H9 (cell line): ENCODE data around the gene HS6ST1. TPM values are rescaled to one million over a fixed set of nuclear protein-coding genes. Genes with fewer than 3 reads are reported as not detected.

Experiments used
- DNase-seq: peaks from one replicate; pipeline ENCODE4 v3.0.0-alpha.2; 2017
- H2AFZ ChIP-seq: one replicate; pipeline ENCODE4 v1.6.1; 2013; ENCODE audit warnings: mild to moderate bottlenecking, low read length, control low read depth, moderate library complexity
- H2AK5ac ChIP-seq: 2 replicates; pipeline ENCODE4 v1.6.1; 2013; ENCODE audit warnings: low read length, control low read depth, mixed read lengths; ENCODE audit not compliant: insufficient read length
- H2BK120ac ChIP-seq: one replicate; pipeline ENCODE4 v1.6.1; 2013; ENCODE audit warnings: low read depth, mild to moderate bottlenecking, low read length, control low read depth, inconsistent platforms; ENCODE audit not compliant: poor library complexity, severe bottlenecking
- H2BK12ac ChIP-seq: 2 replicates; pipeline ENCODE4 v1.6.1; 2013; ENCODE audit warnings: low read length, control low read depth, mixed read lengths, low read depth; ENCODE audit not compliant: insufficient read length
- H2BK15ac ChIP-seq: 2 replicates; pipeline ENCODE4 v1.6.1; 2013; ENCODE audit warnings: low read depth, low read length, control low read depth
- H2BK20ac ChIP-seq: one replicate; pipeline ENCODE4 v1.6.1; 2013; ENCODE audit warnings: low read depth, mild to moderate bottlenecking, low read length, control low read depth, inconsistent platforms; ENCODE audit not compliant: poor library complexity, severe bottlenecking
- H2BK5ac ChIP-seq: 2 replicates; pipeline ENCODE4 v1.6.1; 2013; ENCODE audit warnings: low read length, control low read depth, mixed read lengths; ENCODE audit not compliant: insufficient read length
- H3K14ac ChIP-seq: 2 replicates; pipeline ENCODE4 v1.6.1; 2013; ENCODE audit warnings: low read length, control low read depth; ENCODE audit not compliant: insufficient read depth
- H3K18ac ChIP-seq: 2 replicates; pipeline ENCODE4 v1.6.1; 2013; ENCODE audit warnings: low read depth, mild to moderate bottlenecking, mixed read lengths, low read length, control low read depth; ENCODE audit not compliant: insufficient read length
- H3K23ac ChIP-seq: 2 replicates; pipeline ENCODE4 v1.6.1; 2013; ENCODE audit warnings: low read length, control low read depth, mixed read lengths, low read depth; ENCODE audit not compliant: insufficient read length
- H3K23me2 ChIP-seq: 2 replicates; pipeline ENCODE4 v1.6.1; 2013; ENCODE audit warnings: low read depth, mild to moderate bottlenecking, mixed read lengths, low read length, control low read depth; ENCODE audit not compliant: insufficient read length, poor library complexity, severe bottlenecking
- H3K27ac ChIP-seq: 2 replicates; pipeline ENCODE4 v1.5.1; 2013; ENCODE audit warnings: low read length, control low read depth, mixed read lengths, low read depth; ENCODE audit not compliant: insufficient read length
- H3K27me3 ChIP-seq: 2 replicates; pipeline ENCODE4 v1.6.1; 2013; ENCODE audit warnings: low read length, control low read depth, inconsistent platforms; ENCODE audit not compliant: insufficient read depth
- H3K4ac ChIP-seq: 2 replicates; pipeline ENCODE4 v1.6.1; 2013; ENCODE audit warnings: low read depth, mild to moderate bottlenecking, control low read depth, inconsistent platforms, low read length, moderate library complexity
- H3K4me1 ChIP-seq: 2 replicates; pipeline ENCODE4 v1.6.1; 2013; ENCODE audit warnings: low read length, control low read depth, inconsistent platforms; ENCODE audit not compliant: insufficient read depth
- H3K4me2 ChIP-seq: 2 replicates; pipeline ENCODE4 v1.6.1; 2013; ENCODE audit warnings: low read length, control low read depth, mixed read lengths; ENCODE audit not compliant: insufficient read length, insufficient read depth
- H3K56ac ChIP-seq: 2 replicates; pipeline ENCODE4 v1.6.1; 2013; ENCODE audit warnings: low read depth, mild to moderate bottlenecking, mixed read lengths, low read length, control low read depth; ENCODE audit not compliant: insufficient read length
- H3K79me1 ChIP-seq: 2 replicates; pipeline ENCODE4 v1.6.1; 2013; ENCODE audit warnings: low read depth, mild to moderate bottlenecking, moderate library complexity, low read length, control low read depth, inconsistent platforms; ENCODE audit not compliant: insufficient read depth, poor library complexity, severe bottlenecking
- H3K79me2 ChIP-seq: 2 replicates; pipeline ENCODE4 v1.6.1; 2013; ENCODE audit warnings: low read length, control low read depth, inconsistent platforms; ENCODE audit not compliant: insufficient read depth
- H3K9ac ChIP-seq: 2 replicates; pipeline ENCODE4 v1.6.1; 2013; ENCODE audit warnings: low read length, control low read depth, mixed read lengths; ENCODE audit not compliant: insufficient read length; ENCODE audit errors: extremely low read depth
- H3K9me3 ChIP-seq: one replicate; pipeline ENCODE4 v1.6.1; 2013; ENCODE audit warnings: low read depth, low read length, inconsistent platforms; ENCODE audit not compliant: control insufficient read depth
- H3T11ph ChIP-seq: one replicate; pipeline ENCODE4 v1.6.1; 2013; ENCODE audit warnings: mild to moderate bottlenecking, low read length, control low read depth, inconsistent platforms
- H4K20me1 ChIP-seq: one replicate; pipeline ENCODE4 v1.6.1; 2013; ENCODE audit not compliant: control insufficient read depth, insufficient read length, insufficient read depth
- H4K5ac ChIP-seq: 2 replicates; pipeline ENCODE4 v1.6.1; 2013; ENCODE audit warnings: low read depth, mild to moderate bottlenecking, mixed read lengths, low read length, control low read depth; ENCODE audit not compliant: insufficient read length
- H4K8ac ChIP-seq: replicated peaks from 2 replicates; pipeline ENCODE4 v1.6.1; 2013; ENCODE audit warnings: low read length, control low read depth, mixed read lengths, low read depth; ENCODE audit not compliant: insufficient read length
- H4K91ac ChIP-seq: 2 replicates; pipeline ENCODE4 v1.6.1; 2013; ENCODE audit warnings: low read depth, mild to moderate bottlenecking, moderate library complexity, mixed read lengths, low read length, control low read depth; ENCODE audit not compliant: insufficient read length
- H3K27ac Mint-ChIP-seq, 3 experiments: 2 replicates in 2 of 3; 3 replicates in 1 of 3; pipeline ENCODE4 v1.8.0; 2020 to 2021; ENCODE audit warnings: mixed read lengths in 3 of 3, mild to moderate bottlenecking in 1 of 3, moderate library complexity in 1 of 3
- H3K27me3 Mint-ChIP-seq: 2 replicates; pipeline ENCODE4 v1.8.0; 2021; ENCODE audit warnings: low read depth, mild to moderate bottlenecking, moderate library complexity, mixed read lengths
- H3K36me3 Mint-ChIP-seq, 3 experiments: 2 replicates in 2 of 3; 3 replicates in 1 of 3; pipeline ENCODE4 v1.8.0; 2020 to 2021; ENCODE audit warnings: low read depth in 3 of 3, mixed read lengths in 3 of 3; ENCODE audit not compliant: insufficient read depth in 1 of 3
- H3K4me1 Mint-ChIP-seq, 2 experiments: 2 replicates each; pipeline ENCODE4 v1.8.0; 2020; ENCODE audit warnings: mixed read lengths in 2 of 2
- H3K4me3 Mint-ChIP-seq, 2 experiments: 2 replicates in 1 of 2; 3 replicates in 1 of 2; pipeline ENCODE4 v1.8.0; 2020 to 2021; ENCODE audit warnings: mild to moderate bottlenecking in 2 of 2, mixed read lengths in 2 of 2, moderate library complexity in 1 of 2
- H3K9me3 Mint-ChIP-seq, 2 experiments: 2 replicates in 1 of 2; 3 replicates in 1 of 2; pipeline ENCODE4 v1.8.0; 2020; ENCODE audit warnings: mild to moderate bottlenecking in 2 of 2, mixed read lengths in 2 of 2, moderate library complexity in 1 of 2
- CTCF ChIP-seq: fragments of 200-600 bp; sonication (generic); conservative IDR thresholded peaks from 3 replicates; pipeline ENCODE4 v1.8.0; 2021; ENCODE audit warnings: antibody characterized with exemption, mild to moderate bottlenecking
- WGBS: extraction: QIAGEN DNeasy Blood & Tissue Kit; methylation state at CpG from one replicate; pipeline ENCODE4 v1.1.7; 2013; ENCODE audit warnings: missing lambda C conversion rate, low lambda C conversion rate, mixed read lengths; ENCODE audit not compliant: insufficient read length; ENCODE audit errors: extremely low coverage; 5-methylcytosine and 5-hydroxymethylcytosine counted together
- total RNA-seq: library from RNA; stranded (reverse); gene quantifications from 2 replicates; pipeline ENCODE4 v1.2.1, GENCODE V29; 2021

Gene HS6ST1
- total RNA-seq, 1 experiment from 2014 or later: 60.2 TPM

GRCh38 chr2:128291161-128291843 lies 27.4 kb downstream of the HS6ST1 start:
- H3K36me3 Mint-ChIP-seq: peaks cover 8 to 20% (median 8%) of the 10 kb centered on the region in 3 experiments; a peak in 6 of 7 replicates
- H3K4me1 Mint-ChIP-seq: peaks cover 39 to 56% of the 10 kb centered on the region in 2 experiments
- Histone ChIP-seq H3K79me1 (peaks cover 14% of the 10 kb centered on the region), H3K4me1 (peaks cover 18% of the 10 kb centered on the region; the same call in 1 of the 2 replicates), H3K56ac (no peak overlapping the region), H3K27ac (no peak overlapping the region), H3K79me2 (peaks cover 16% of the 10 kb centered on the region; the same call in 1 of the 2 replicates), H2BK5ac (no peak overlapping the region), H3K14ac (no peak overlapping the region), H2BK12ac (no peak overlapping the region), H2BK20ac (no peak overlapping the region), H2AK5ac (no peak overlapping the region), H3K27me3 (no peaks in the 10 kb centered on the region), H3K23me2 (no peaks in the 10 kb centered on the region), H4K5ac (no peak overlapping the region), H2BK15ac (no peak overlapping the region), H3T11ph (no peak overlapping the region), H4K8ac (no peak overlapping the region), H4K20me1 (no peaks in the 10 kb centered on the region), H3K18ac (no peak overlapping the region), H3K4ac (no peak overlapping the region), H2AFZ (no peak overlapping the region), H4K91ac (no peak overlapping the region), H3K23ac (no peak overlapping the region), H3K9me3 (no peaks in the 10 kb centered on the region), H2BK120ac (no peak overlapping the region), H3K4me2 (no peak overlapping the region), H3K9ac (no peak overlapping the region)
- no peaks in the 10 kb centered on the region for H3K27me3 Mint-ChIP-seq
- no CpG with 5 or more reads among the region's 13 CpGs for WGBS
- TF ChIP-seq CTCF: no peak
- 0 out of 7 replicates have a peak overlapping the region, but pooled peaks of 1 of the 3 experiments have one; percentile 47 for H3K27ac Mint-ChIP-seq
- DNase-seq: no peak
- no peak overlapping the region for H3K4me3 Mint-ChIP-seq
- H3K9me3 Mint-ChIP-seq: no peaks in the 10 kb centered on the region
